Spinal cord (tissue), 10 donors: ENCODE measurements around the gene SLAMF8. TPM values are rescaled to one million over a fixed set of nuclear protein-coding genes. Genes with fewer than 3 reads are reported as not detected.

ENCODE experiments used
- DNase-seq, 6 donors: peaks; one replicate each; pipeline versions ENCODE4 v3.0.0 to v3.0.0-alpha.2; 2013 to 2015; ENCODE audit warnings: low spot score in 6 of 6, low read depth in 4 of 6
- H3K27ac ChIP-seq: one replicate; pipeline ENCODE4 v1.5.1; 2013; ENCODE audit warnings: low read depth, low read length, control low read depth
- H3K27me3 ChIP-seq: one replicate; pipeline ENCODE4 v1.6.1; 2013; ENCODE audit warnings: low read length; ENCODE audit not compliant: control insufficient read depth, insufficient read depth
- H3K36me3 ChIP-seq: one replicate; pipeline ENCODE4 v1.6.1; 2013; ENCODE audit warnings: low read length; ENCODE audit not compliant: control insufficient read depth, insufficient read depth
- H3K4me1 ChIP-seq: one replicate; pipeline ENCODE4 v1.6.1; 2013; ENCODE audit warnings: low read length; ENCODE audit not compliant: control insufficient read depth, insufficient read depth
- H3K4me3 ChIP-seq: one replicate; pipeline ENCODE4 v1.5.1; 2013; ENCODE audit warnings: low read depth, low read length, control low read depth
- H3K9me3 ChIP-seq: one replicate; pipeline ENCODE4 v1.6.1; 2013; ENCODE audit warnings: low read length; ENCODE audit not compliant: control insufficient read depth, insufficient read depth
- WGBS: methylation state at CpG from one replicate; pipeline ENCODE4 v1.1.5; 2013; ENCODE audit warnings: missing lambda C conversion rate; ENCODE audit not compliant: insufficient coverage; 5-methylcytosine and 5-hydroxymethylcytosine counted together
- polyA plus RNA-seq, 2 donors: library from polyadenylated mRNA; unstranded; fragments of 120-200 nt; gene quantifications; one replicate each; pipeline ENCODE4 v1.2.1, GENCODE V29; 2013; ENCODE audit not compliant: insufficient read length in 2 of 2
- total RNA-seq, 2 donors: library from RNA; depleted of rRNA in 1 of 2; stranded (reverse); fragments of 120-200 nt in 1 of 2; fragments of >200 nt in 1 of 2; gene quantifications; one replicate each; pipeline versions ENCODE4 v1.2.3 to v1.2.4, GENCODE V29; 2013 to 2014
- donor health status: healthy.

The SLAMF8 gene
- total and polyA plus RNA-seq, 4 donors: 0.17 to 0.40 TPM; not detected in 2

- Histone ChIP-seq H3K27ac (no peak overlapping the region), H3K4me3 (no peak overlapping the region), H3K4me1 (peaks cover 10% of the 10 kb centered on the region), H3K27me3 (no peaks in the 10 kb centered on the region), H3K9me3 (no peaks in the 10 kb centered on the region), H3K36me3 (no peaks in the 10 kb centered on the region)
- 32% methylated on average over 3 of the region's 3 CpGs for WGBS
- DNase-seq: no peak
Measured at GRCh38 chr1:159829273-159829634, 2.6 kb downstream of the SLAMF8 start.

GRCh38 chr1:159829822-159830465 lies 3.3 kb downstream of the SLAMF8 start:
- 83% methylated on average over 18 of the region's 18 CpGs for WGBS
- H3K4me3 ChIP-seq: no peak overlapping the region
- H3K4me1 ChIP-seq: peaks cover 10% of the 10 kb centered on the region
- no peaks in the 10 kb centered on the region for H3K9me3 ChIP-seq
- peak in 1 of 6 donors; percentile 53 for DNase-seq
- H3K36me3 ChIP-seq: no peaks in the 10 kb centered on the region
- no peak overlapping the region for H3K27ac ChIP-seq
- no peaks in the 10 kb centered on the region for H3K27me3 ChIP-seq

- peak in 1 of 6 donors; percentile 9 for DNase-seq
- no peaks in the 10 kb centered on the region for H3K9me3 ChIP-seq
- H3K4me3 ChIP-seq: no peak overlapping the region
- WGBS: 73% methylated on average over 8 of the region's 8 CpGs
- H3K27me3 ChIP-seq: no peaks in the 10 kb centered on the region
- no peaks in the 10 kb centered on the region for H3K36me3 ChIP-seq
- peaks cover 10% of the 10 kb centered on the region for H3K4me1 ChIP-seq
- no peak overlapping the region for H3K27ac ChIP-seq
Measured at GRCh38 chr1:159830722-159831121, 4.0 kb downstream of the SLAMF8 start.

GRCh38 chr1:159831412-159832141 lies 4.9 kb downstream of the SLAMF8 start:
- DNase-seq: peak in 3 of 6 donors; percentile 20 to 94 (median 80)
- no peak overlapping the region for H3K27ac ChIP-seq
- 8% methylated on average over 3 of the region's 7 CpGs for WGBS
- H3K27me3 ChIP-seq: no peaks in the 10 kb centered on the region
- H3K9me3 ChIP-seq: no peaks in the 10 kb centered on the region
- no peaks in the 10 kb centered on the region for H3K36me3 ChIP-seq
- peaks cover 10% of the 10 kb centered on the region for H3K4me1 ChIP-seq
- H3K4me3 ChIP-seq: no peak overlapping the region

GRCh38 chr1:159832309-159832708 lies 5.6 kb downstream of the SLAMF8 start:
- Histone ChIP-seq H3K9me3 (no peaks in the 10 kb centered on the region), H3K36me3 (no peaks in the 10 kb centered on the region), H3K4me1 (peaks cover 10% of the 10 kb centered on the region), H3K4me3 (no peak overlapping the region), H3K27me3 (no peaks in the 10 kb centered on the region), H3K27ac (no peak overlapping the region)
- DNase-seq: peak in 1 of 6 donors; percentile 9
- WGBS: 88% methylated on average over 2 of the region's 2 CpGs

GRCh38 chr1:159835356-159835755 lies 8.7 kb downstream of the SLAMF8 start:
- Histone ChIP-seq H3K27me3 (no peaks in the 10 kb centered on the region), H3K4me1 (peaks cover 5% of the 10 kb centered on the region)

GRCh38 chr1:159835862-159836525 lies 9.3 kb downstream of the SLAMF8 start:
- Histone ChIP-seq H3K9me3 (no peaks in the 10 kb centered on the region), H3K27me3 (no peaks in the 10 kb centered on the region), H3K27ac (no peak overlapping the region), H3K36me3 (peaks cover 5% of the 10 kb centered on the region), H3K4me1 (peaks cover 5% of the 10 kb centered on the region), H3K4me3 (no peak overlapping the region)
- DNase-seq: no peak
- WGBS: 87% methylated on average over 4 of the region's 8 CpGs

More at GRCh38 chr1:159835356-159835755, 8.7 kb downstream of the SLAMF8 start:
- no peaks in the 10 kb centered on the region for H3K9me3 ChIP-seq
- H3K36me3 ChIP-seq: peaks cover under 1% of the 10 kb centered on the region
- 80% methylated on average over 3 of the region's 3 CpGs for WGBS
- no peak for DNase-seq
- H3K27ac ChIP-seq: no peak overlapping the region
- no peak overlapping the region for H3K4me3 ChIP-seq

- no peak for DNase-seq
- no peak overlapping the region for H3K4me3 ChIP-seq
- no peaks in the 10 kb centered on the region for H3K27me3 ChIP-seq
- H3K36me3 ChIP-seq: peaks cover 5% of the 10 kb centered on the region
- H3K27ac ChIP-seq: no peak overlapping the region
- WGBS: no CpG with 5 or more reads among the region's 1 CpG
- no peaks in the 10 kb centered on the region for H3K4me1 ChIP-seq
- H3K9me3 ChIP-seq: no peaks in the 10 kb centered on the region
Measured at GRCh38 chr1:159838715-159839114, 12.0 kb downstream of the SLAMF8 start.

- H3K27me3 ChIP-seq: no peaks in the 10 kb centered on the region
- H3K36me3 ChIP-seq: peaks cover 5% of the 10 kb centered on the region
- H3K4me3 ChIP-seq: no peak overlapping the region
- DNase-seq: no peak
- H3K9me3 ChIP-seq: no peaks in the 10 kb centered on the region
- no peak overlapping the region for H3K27ac ChIP-seq
- no peaks in the 10 kb centered on the region for H3K4me1 ChIP-seq
- WGBS: 87% methylated on average over 2 of the region's 5 CpGs
Measured at GRCh38 chr1:159839116-159839849, 12.6 kb downstream of the SLAMF8 start.
